Erythroblast (primary cell): ENCODE data around the gene MIEF1.

Experiments used
- GATA1 ChIP-seq: IDR thresholded peaks from 2 replicates; pipeline ENCODE4 v1.6.1; 2011; ENCODE audit warnings: low read depth, mild to moderate bottlenecking, control low read depth, low read length, moderate library complexity
- POLR2A ChIP-seq: IDR thresholded peaks from 2 replicates; pipeline ENCODE4 v1.6.1; 2011; ENCODE audit warnings: mild to moderate bottlenecking, low read length

- no peak for TF ChIP-seq POLR2A
- no peak for TF ChIP-seq GATA1
Measured at GRCh38 chr22:39463931-39464390, 38.1 kb upstream of the MIEF1 start.
